K562 (cell line): Measurements from ENCODE around the gene DOP1B. TPM values are rescaled to one million over a fixed set of nuclear protein-coding genes. Genes with fewer than 3 reads are reported as not detected.
A peak's percentile ranks its signal among the peaks of the same experiment; 100 is the strongest.

Experiments
- CBFA2T3 ChIP-seq: fragments of 450-650 bp; IDR thresholded peaks from 2 replicates; pipeline ENCODE4 v1.6.1; 2017
- CTBP1 ChIP-seq: fragments of 450-650 bp; IDR thresholded peaks from 2 replicates; pipeline ENCODE4 v1.6.1; 2016; ENCODE audit warnings: borderline replicate concordance
- CXXC5 ChIP-seq: fragments of 250-450 bp; sonication (Bioruptor Pico); IDR thresholded peaks from 2 replicates; pipeline ENCODE4 v1.8.0; 2022; ENCODE audit warnings: inconsistent platforms, mild to moderate bottlenecking, moderate library complexity
- EGR1 ChIP-seq: fragments of 450-650 bp; conservative IDR thresholded peaks from 2 replicates; pipeline ENCODE4 v1.6.1; 2017; ENCODE audit warnings: mild to moderate bottlenecking
- GABPB1 ChIP-seq: sonication (generic); formaldehyde crosslinking; IDR thresholded peaks from 2 replicates; pipeline ENCODE4 v1.8.0; 2022; ENCODE audit warnings: mild to moderate bottlenecking, missing genetic modification reagents
- HDAC8 ChIP-seq: fragments of 450-650 bp; IDR thresholded peaks from 2 replicates; pipeline ENCODE4 v1.6.1; 2016; ENCODE audit warnings: mild to moderate bottlenecking, missing genetic modification characterization, moderate library complexity, missing compliant biosample characterization
- ID3 ChIP-seq, 2 experiments: fragments of 250-450 bp in 1 of 2; fragments of 450-650 bp in 1 of 2; sonication (Bioruptor Pico) in 1 of 2; IDR thresholded peaks; 2 replicates each; pipeline versions ENCODE4 v1.6.1 to v1.8.0; 2016 to 2021; ENCODE audit warnings: mild to moderate bottlenecking in 2 of 2, moderate library complexity in 2 of 2, missing compliant biosample characterization in 1 of 2, missing genetic modification characterization in 1 of 2
- NONO ChIP-seq, 2 experiments: fragments of 200-400 bp in 1 of 2; fragments of 450-650 bp in 1 of 2; formaldehyde crosslinking in 1 of 2; IDR thresholded peaks; 2 replicates each; pipeline ENCODE4 v1.6.1; 2017; ENCODE audit warnings: low read depth in 2 of 2, mild to moderate bottlenecking in 2 of 2, moderate library complexity in 2 of 2, low read length in 1 of 2
- NR2C2 ChIP-seq, 2 experiments: fragments of 200-800 bp in 1 of 2; sonication (Bioruptor generic) in 1 of 2; sonication (generic) in 1 of 2; formaldehyde crosslinking in 1 of 2; IDR thresholded peaks; 2 replicates each; pipeline versions ENCODE4 v1.6.1 to v1.8.0; 2016 to 2022; ENCODE audit warnings: mild to moderate bottlenecking in 1 of 2, missing compliant biosample characterization in 1 of 2, missing genetic modification characterization in 1 of 2, missing genetic modification reagents in 1 of 2
- PRMT5 ChIP-seq: sonication (generic); formaldehyde crosslinking; IDR thresholded peaks from 2 replicates; pipeline ENCODE4 v1.5.0; 2020; ENCODE audit warnings: missing genetic modification reagents
- RBFOX2 ChIP-seq: fragments of 200-400 bp; formaldehyde crosslinking; IDR thresholded peaks from 2 replicates; pipeline ENCODE4 v1.6.1; 2017; ENCODE audit warnings: low read depth, mild to moderate bottlenecking, low read length, moderate library complexity
- SMAD3 ChIP-seq: fragments of 450-650 bp; formaldehyde crosslinking; conservative IDR thresholded peaks from 2 replicates; pipeline ENCODE4 v1.4.0; 2020; ENCODE audit warnings: mild to moderate bottlenecking
- TAF1 ChIP-seq: IDR thresholded peaks from 2 replicates; pipeline ENCODE4 v1.6.1; 2011; ENCODE audit warnings: mild to moderate bottlenecking, low read length, moderate library complexity; ENCODE audit not compliant: insufficient read depth, control insufficient read depth, severe bottlenecking; ENCODE audit errors: extremely low read depth
- TAF7 ChIP-seq: fragments of 450-650 bp; IDR thresholded peaks from 2 replicates; pipeline ENCODE4 v1.6.1; 2016; ENCODE audit warnings: missing genetic modification characterization, missing compliant biosample characterization
- ZBTB11 ChIP-seq, 3 experiments: fragments of 200-800 bp in 1 of 3; fragments of 250-450 bp in 1 of 3; fragments of 450-650 bp in 1 of 3; sonication (Bioruptor Pico) in 1 of 3; sonication (Bioruptor generic) in 1 of 3; formaldehyde crosslinking in 1 of 3; IDR thresholded peaks; 2 replicates each; pipeline versions ENCODE4 v1.6.1 to v1.8.0; 2016 to 2022; ENCODE audit warnings: mild to moderate bottlenecking in 2 of 3, missing genetic modification characterization in 2 of 3, missing compliant biosample characterization in 1 of 3, moderate library complexity in 1 of 3
- ZC3H8 ChIP-seq: fragments of 450-650 bp; IDR thresholded peaks from 2 replicates; pipeline ENCODE4 v1.6.1; 2017
- polyA plus RNA-seq, 8 experiments: library from polyadenylated mRNA; depleted of rRNA in 4 of 8; stranded (reverse) in 5 of 8; unstranded in 3 of 8; fragments of >200 nt; fragmentation: Nextera tagmentation in 2 of 8; fragmentation: Illumina TruSeq in 1 of 8; extraction: Ambion mirVana in 2 of 8; extraction: Trizol in 1 of 8; gene quantifications; 2 replicates each; pipeline versions ENCODE4 v1.2.1 to v1.2.3, GENCODE V29; 2011 to 2014; ENCODE audit warnings: inconsistent platforms in 1 of 8, missing spikeins in 1 of 8
- total RNA-seq, 7 experiments: library from RNA; depleted of rRNA in 6 of 7; stranded (reverse); fragments of >200 nt in 6 of 7; fragmentation: Illumina TruSeq in 2 of 7; extraction: Trizol in 2 of 7; gene quantifications; 2 replicates each; pipeline versions ENCODE4 v1.2.1 to v1.2.3, GENCODE V29; 2011 to 2021; ENCODE audit warnings: low replicate concordance in 1 of 7

Gene DOP1B
- total and polyA plus RNA-seq, 9 of the 15 experiments (the other 6 are each of a cell fraction or from before 2014, with no cell fraction given), result 0.04 to 2.2 (median 0.68) TPM

- TF ChIP-seq ZBTB11 (CRISPR knock-in tag; IDR thresholded peaks at IDR 0.05), result no peak
- peak; percentile 77 for TF ChIP-seq RBFOX2
- peak in 1 of 2 experiments; percentile 24; a peak in 1 of 4 replicates for TF ChIP-seq NONO (IDR thresholded peaks at IDR 0.05; ENCODE audit: low read depth in 2 of 2, low read length in 1 of 2)
- no peak for TF ChIP-seq ZC3H8
- peak; percentile 55 for TF ChIP-seq CXXC5 (CRISPR knock-in tag)
- no peak for TF ChIP-seq CBFA2T3
- no peak for TF ChIP-seq EGR1
- no peak for TF ChIP-seq NR2C2 (CRISPR knock-in tag; IDR thresholded peaks at IDR 0.05)
- TF ChIP-seq NR2C2 (tag; IDR thresholded peaks at IDR 0.05), result peak; percentile 50; the same call in 1 of the 2 replicates
- TF ChIP-seq PRMT5 (CRISPR knock-in tag), result no peak
- TF ChIP-seq ID3 (CRISPR knock-in tag; IDR thresholded peaks at IDR 0.05), result no peak
- peak; percentile 77; the same call in 1 of the 2 replicates for TF ChIP-seq ID3 (tag; IDR thresholded peaks at IDR 0.05)
- TF ChIP-seq TAF7 (tag), result peak; percentile 54; the same call in 1 of the 2 replicates
- TF ChIP-seq HDAC8 (tag), result 0 out of 2 replicates have a peak, but pooled peaks have one; percentile 43
- peak; percentile 56 for TF ChIP-seq TAF1
- 0 out of 2 replicates have a peak, but pooled peaks have one; percentile 13 for TF ChIP-seq SMAD3 (CRISPR knock-in tag)
- TF ChIP-seq CTBP1, result peak; percentile 62
- peak; percentile 73 for TF ChIP-seq GABPB1 (CRISPR knock-in tag)
Observed at GRCh38 chr21:36155603-36156338, 853 bp upstream of the DOP1B start (continued).
